Measurements from ENCODE around the gene RINL.

DNA sequence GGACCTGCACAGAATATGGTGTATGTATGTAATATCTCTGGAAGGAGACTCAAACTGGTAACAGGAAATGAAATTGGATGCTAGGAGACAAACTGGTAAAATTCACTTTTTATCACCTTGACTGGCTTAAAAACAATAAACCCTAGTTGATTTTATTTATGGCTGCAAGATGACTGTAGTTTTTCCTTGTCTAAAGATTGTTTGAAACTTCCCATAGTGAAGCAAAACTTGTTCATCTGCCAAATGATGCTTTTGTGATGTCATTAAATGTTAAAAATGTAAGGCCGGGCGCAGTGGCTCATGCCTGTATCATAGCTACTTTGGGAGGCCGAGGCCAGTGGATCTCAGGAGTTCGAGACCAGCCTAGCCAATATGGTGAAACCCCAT lies 44.0 kb downstream of the RINL start:
- TF ChIP-seq, protein P1, sequence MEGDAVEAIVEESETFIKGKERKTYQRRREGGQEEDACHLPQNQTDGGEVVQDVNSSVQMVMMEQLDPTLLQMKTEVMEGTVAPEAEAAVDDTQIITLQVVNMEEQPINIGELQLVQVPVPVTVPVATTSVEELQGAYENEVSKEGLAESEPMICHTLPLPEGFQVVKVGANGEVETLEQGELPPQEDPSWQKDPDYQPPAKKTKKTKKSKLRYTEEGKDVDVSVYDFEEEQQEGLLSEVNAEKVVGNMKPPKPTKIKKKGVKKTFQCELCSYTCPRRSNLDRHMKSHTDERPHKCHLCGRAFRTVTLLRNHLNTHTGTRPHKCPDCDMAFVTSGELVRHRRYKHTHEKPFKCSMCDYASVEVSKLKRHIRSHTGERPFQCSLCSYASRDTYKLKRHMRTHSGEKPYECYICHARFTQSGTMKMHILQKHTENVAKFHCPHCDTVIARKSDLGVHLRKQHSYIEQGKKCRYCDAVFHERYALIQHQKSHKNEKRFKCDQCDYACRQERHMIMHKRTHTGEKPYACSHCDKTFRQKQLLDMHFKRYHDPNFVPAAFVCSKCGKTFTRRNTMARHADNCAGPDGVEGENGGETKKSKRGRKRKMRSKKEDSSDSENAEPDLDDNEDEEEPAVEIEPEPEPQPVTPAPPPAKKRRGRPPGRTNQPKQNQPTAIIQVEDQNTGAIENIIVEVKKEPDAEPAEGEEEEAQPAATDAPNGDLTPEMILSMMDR (IDR thresholded peaks at IDR 0.05): no peak
- no peak for TF ChIP-seq POLR2A (IDR thresholded peaks at IDR 0.05)
